Activated CD8-positive, alpha-beta T cell treated with anti-CD3 and anti-CD28 coated beads for 36 hours (primary cell): ENCODE data around the gene PPP2R3B. TPM values are rescaled to one million over a fixed set of nuclear protein-coding genes. Genes with fewer than 3 reads are reported as not detected.

Source experiments
- ATAC-seq: fragments of 200-7000 bp; cut with Tn5 transposase; one replicate; pipeline ENCODE4 v1.10.0; 2021; ENCODE audit warnings: mild to moderate bottlenecking, moderate library complexity
- CTCF ChIA-PET: fragments of 350-600 bp; sonication (Branson Sonifier 250); formaldehyde crosslinking; loops from one replicate; lab custom pipeline; 2021; ENCODE audit warnings: antibody characterized with exemption; lab: Charles Lee
- POLR2A ChIA-PET: fragments of 350-600 bp; sonication (Branson Sonifier 250); formaldehyde crosslinking; loops from one replicate; lab custom pipeline; 2021; ENCODE audit warnings: antibody characterized with exemption; lab: Charles Lee
- DNase-seq: peaks from one replicate; pipeline ENCODE4 v3.0.0-alpha.2; 2020
- H3K27ac Mint-ChIP-seq: one replicate; pipeline ENCODE4 v1.8.0; 2021; ENCODE audit warnings: mild to moderate bottlenecking, mixed read lengths
- H3K27me3 Mint-ChIP-seq: one replicate; pipeline ENCODE4 v1.8.0; 2021; ENCODE audit warnings: mixed read lengths
- H3K36me3 Mint-ChIP-seq: one replicate; pipeline ENCODE4 v1.8.0; 2021; ENCODE audit warnings: low read depth, mixed read lengths
- H3K4me1 Mint-ChIP-seq: one replicate; pipeline ENCODE4 v1.8.0; 2021; ENCODE audit warnings: low read depth, mixed read lengths
- H3K4me3 Mint-ChIP-seq: one replicate; pipeline ENCODE4 v1.8.0; 2021; ENCODE audit warnings: mild to moderate bottlenecking, moderate library complexity, mixed read lengths
- H3K9me3 Mint-ChIP-seq: one replicate; pipeline ENCODE4 v1.8.0; 2021; ENCODE audit warnings: mixed read lengths
- CTCF ChIP-seq: fragments of 200-600 bp; IDR thresholded peaks from one replicate; pipeline ENCODE4 v1.8.0; 2022; ENCODE audit warnings: antibody characterized with exemption, mild to moderate bottlenecking
- intact Hi-C: fragments of 100-400 bp; cut with micrococcal nuclease; formaldehyde crosslinking; loops from one replicate; pipeline ENCODE4 v1.10.0; 2022
- total RNA-seq, 2 experiments: library from RNA; stranded (reverse); gene quantifications; one replicate each; pipeline ENCODE4 v1.2.3, GENCODE V29; 2021

PPP2R3B gene
- total RNA-seq, 2 experiments from 2014 or later = 44.9 to 45.7 TPM

GRCh38 chrX:356385-357034 lies 30.2 kb downstream of the PPP2R3B start:
- CTCF ChIA-PET = no interaction called here

GRCh38 chrX:355329-356050 lies 31.2 kb downstream of the PPP2R3B start:
- no peak for TF ChIP-seq CTCF
- Mint-ChIP-seq H3K9me3 (peaks cover 15% of the 10 kb centered on the region), H3K27ac (peak overlapping the region; percentile 49), H3K4me1 (peaks cover 21% of the 10 kb centered on the region), H3K36me3 (peaks cover 49% of the 10 kb centered on the region), H3K27me3 (no peaks in the 10 kb centered on the region), H3K4me3 (no peak overlapping the region)
- ChIA-PET CTCF (no interaction called here), POLR2A (no interaction called here)
- ATAC-seq (no peak), DNase-seq (no peak)
- intact Hi-C loops = no loop called here

More at GRCh38 chrX:356385-357034, 30.2 kb downstream of the PPP2R3B start:
- TF ChIP-seq CTCF = no peak
- H3K4me3 Mint-ChIP-seq = no peak overlapping the region
- intact Hi-C loops = no loop called here
- DNase-seq (no peak), ATAC-seq (no peak)
- H3K9me3 Mint-ChIP-seq = peaks cover 20% of the 10 kb centered on the region
- no peaks in the 10 kb centered on the region for H3K27me3 Mint-ChIP-seq
- peaks cover 21% of the 10 kb centered on the region for H3K4me1 Mint-ChIP-seq
- H3K27ac Mint-ChIP-seq = peak overlapping the region; percentile 95
- POLR2A ChIA-PET = no interaction called here
- peaks cover 59% of the 10 kb centered on the region for H3K36me3 Mint-ChIP-seq

GRCh38 chrX:353566-354535 lies 32.9 kb downstream of the PPP2R3B start:
- Mint-ChIP-seq H3K9me3 (peaks cover 6% of the 10 kb centered on the region), H3K4me3 (no peak overlapping the region), H3K4me1 (peaks cover 21% of the 10 kb centered on the region), H3K27ac (no peak overlapping the region), H3K36me3 (peaks cover 34% of the 10 kb centered on the region), H3K27me3 (no peaks in the 10 kb centered on the region)
- no peak for ATAC-seq
- DNase-seq = no peak
- TF ChIP-seq CTCF = no peak
- ChIA-PET POLR2A (no interaction called here), CTCF (no interaction called here)
- intact Hi-C loops = no loop called here

- DNase-seq = no peak
- intact Hi-C loops = no loop called here
- no peaks in the 10 kb centered on the region for H3K27me3 Mint-ChIP-seq
- POLR2A ChIA-PET = no interaction called here
- H3K4me3 Mint-ChIP-seq = no peak overlapping the region
- no peak for TF ChIP-seq CTCF
- H3K36me3 Mint-ChIP-seq = peaks cover 26% of the 10 kb centered on the region
- H3K27ac Mint-ChIP-seq = no peak overlapping the region
- no peak for ATAC-seq
- CTCF ChIA-PET = no interaction called here
- H3K4me1 Mint-ChIP-seq = peaks cover 17% of the 10 kb centered on the region
- peaks cover 3% of the 10 kb centered on the region for H3K9me3 Mint-ChIP-seq
Measured at GRCh38 chrX:352582-353314, 34.0 kb downstream of the PPP2R3B start.
